ENCODE results near the gene GRM7.

GRM7 gene

GRCh38 chr3:6994081-6994668 is 133.3 kb downstream of the GRM7 start:
- no peak overlapping the region for H3K4me3 ChIP-seq (replicated peaks; ENCODE audit: insufficient read depth, low read length)
- DNase-seq (ENCODE audit: low read depth in 1 of 2, low spot score in 1 of 2), result no peak
- no peaks in the 10 kb centered on the region for H3K27me3 ChIP-seq (ENCODE audit: insufficient read depth, poor library complexity, severe bottlenecking)
- no peak for TF ChIP-seq SPI1 (IDR thresholded peaks at IDR 0.05; ENCODE audit: borderline replicate concordance, low read depth)
- TF ChIP-seq CTCF (IDR thresholded peaks at IDR 0.05; ENCODE audit: insufficient read depth, low read length), result no peak
- TF ChIP-seq GABPA (IDR thresholded peaks at IDR 0.05; ENCODE audit: low read depth), result no peak
- no peak for TF ChIP-seq REST (IDR thresholded peaks at IDR 0.05; ENCODE audit: insufficient replicate concordance, low read depth)
- no peak for TF ChIP-seq POLR2AphosphoS5 (IDR thresholded peaks at IDR 0.05; ENCODE audit: low read depth)
- no peak overlapping the region for H3K27ac ChIP-seq (replicated peaks)

- no peak for DNase-seq (ENCODE audit: low read depth in 1 of 2, low spot score in 1 of 2)
- H3K4me3 ChIP-seq (replicated peaks; ENCODE audit: insufficient read depth, low read length), result no peak overlapping the region
- no peaks in the 10 kb centered on the region for H3K27me3 ChIP-seq (ENCODE audit: insufficient read depth, poor library complexity, severe bottlenecking)
- TF ChIP-seq SPI1 (IDR thresholded peaks at IDR 0.05; ENCODE audit: borderline replicate concordance, low read depth) (no peak), POLR2AphosphoS5 (IDR thresholded peaks at IDR 0.05; ENCODE audit: low read depth) (no peak), GABPA (IDR thresholded peaks at IDR 0.05; ENCODE audit: low read depth) (no peak), CTCF (IDR thresholded peaks at IDR 0.05; ENCODE audit: insufficient read depth, low read length) (no peak), REST (IDR thresholded peaks at IDR 0.05; ENCODE audit: insufficient replicate concordance, low read depth) (no peak)
- no peak overlapping the region for H3K27ac ChIP-seq (replicated peaks)
These were observed 139.6 kb downstream of the GRM7 start for GRCh38 chr3:7000501-7000900.

GRCh38 chr3:7001370-7001769 is 140.5 kb downstream of the GRM7 start:
- H3K27ac ChIP-seq (replicated peaks), result no peak overlapping the region
- no peak overlapping the region for H3K4me3 ChIP-seq (replicated peaks; ENCODE audit: insufficient read depth, low read length)
- TF ChIP-seq CTCF (IDR thresholded peaks at IDR 0.05; ENCODE audit: insufficient read depth, low read length), result no peak
- no peak for TF ChIP-seq SPI1 (IDR thresholded peaks at IDR 0.05; ENCODE audit: borderline replicate concordance, low read depth)
- no peak for TF ChIP-seq REST (IDR thresholded peaks at IDR 0.05; ENCODE audit: insufficient replicate concordance, low read depth)
- TF ChIP-seq POLR2AphosphoS5 (IDR thresholded peaks at IDR 0.05; ENCODE audit: low read depth), result no peak
- no peak for TF ChIP-seq GABPA (IDR thresholded peaks at IDR 0.05; ENCODE audit: low read depth)
- DNase-seq (ENCODE audit: low read depth in 1 of 2, low spot score in 1 of 2), result no peak
- no peaks in the 10 kb centered on the region for H3K27me3 ChIP-seq (ENCODE audit: insufficient read depth, poor library complexity, severe bottlenecking)

All from HL-60 (cell line).